Measurements from ENCODE around the gene MND1.

DNA sequence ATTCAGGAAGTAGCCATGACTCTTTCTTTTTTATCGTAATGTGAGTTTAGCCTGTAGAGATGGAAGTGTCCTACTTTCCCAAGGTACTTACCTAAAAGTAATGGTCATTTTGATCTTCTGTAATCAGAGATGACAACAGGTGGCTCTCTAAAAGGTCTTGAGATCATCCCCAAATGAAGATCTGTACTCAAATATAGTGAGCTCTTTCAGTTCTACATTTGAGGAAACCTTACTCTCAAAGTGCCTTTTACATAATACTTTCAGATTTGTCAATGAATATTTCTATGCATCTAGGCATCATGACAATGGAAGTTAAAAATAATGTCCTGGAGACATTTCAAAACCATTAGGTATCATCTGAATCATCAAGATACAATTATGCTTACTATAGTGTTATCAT lies 17.2 kb upstream of the MND1 start:
- TF ChIP-seq, protein P1, sequence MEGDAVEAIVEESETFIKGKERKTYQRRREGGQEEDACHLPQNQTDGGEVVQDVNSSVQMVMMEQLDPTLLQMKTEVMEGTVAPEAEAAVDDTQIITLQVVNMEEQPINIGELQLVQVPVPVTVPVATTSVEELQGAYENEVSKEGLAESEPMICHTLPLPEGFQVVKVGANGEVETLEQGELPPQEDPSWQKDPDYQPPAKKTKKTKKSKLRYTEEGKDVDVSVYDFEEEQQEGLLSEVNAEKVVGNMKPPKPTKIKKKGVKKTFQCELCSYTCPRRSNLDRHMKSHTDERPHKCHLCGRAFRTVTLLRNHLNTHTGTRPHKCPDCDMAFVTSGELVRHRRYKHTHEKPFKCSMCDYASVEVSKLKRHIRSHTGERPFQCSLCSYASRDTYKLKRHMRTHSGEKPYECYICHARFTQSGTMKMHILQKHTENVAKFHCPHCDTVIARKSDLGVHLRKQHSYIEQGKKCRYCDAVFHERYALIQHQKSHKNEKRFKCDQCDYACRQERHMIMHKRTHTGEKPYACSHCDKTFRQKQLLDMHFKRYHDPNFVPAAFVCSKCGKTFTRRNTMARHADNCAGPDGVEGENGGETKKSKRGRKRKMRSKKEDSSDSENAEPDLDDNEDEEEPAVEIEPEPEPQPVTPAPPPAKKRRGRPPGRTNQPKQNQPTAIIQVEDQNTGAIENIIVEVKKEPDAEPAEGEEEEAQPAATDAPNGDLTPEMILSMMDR (IDR thresholded peaks at IDR 0.05) = no peak
- TF ChIP-seq EZH2phosphoT487 (IDR thresholded peaks at IDR 0.05) (no peak), EZH2 (IDR thresholded peaks at IDR 0.05) (no peak)

All from neural progenitor cell (in vitro differentiated cells).